ENCODE measurements around the gene KIF5B.
"Not testable (repeated sequence)": the region's sequence is repeated elsewhere in the genome, so short reads cannot be mapped to it uniquely, and the experiment has no call there.

KIF5B gene

GRCh38 chr10:32068569-32068968, 12.3 kb upstream of the KIF5B start:
- Histone ChIP-seq H3K27ac (no peak overlapping the region), H3K9me3 (ENCODE audit: low read depth, low read length) (no peaks in the 10 kb centered on the region), H3K9ac (ENCODE audit: insufficient read length) (no peak overlapping the region), H3K4me3 (no peak overlapping the region), H3K36me3 (ENCODE audit: insufficient read depth, low read length) (no peaks in the 10 kb centered on the region)
- TF ChIP-seq EZH2 (IDR thresholded peaks at IDR 0.05) (no peak), POLR2AphosphoS5 (IDR thresholded peaks at IDR 0.05; ENCODE audit: borderline replicate concordance, low read depth, low read length) (no peak), FOXP2 (optimal IDR thresholded peaks at IDR 0.05; ENCODE audit: control extremely low read depth, extremely low read length, insufficient read depth) (no peak)
- DNase-seq (ENCODE audit: low read depth, low spot score) = no peak

DNA sequence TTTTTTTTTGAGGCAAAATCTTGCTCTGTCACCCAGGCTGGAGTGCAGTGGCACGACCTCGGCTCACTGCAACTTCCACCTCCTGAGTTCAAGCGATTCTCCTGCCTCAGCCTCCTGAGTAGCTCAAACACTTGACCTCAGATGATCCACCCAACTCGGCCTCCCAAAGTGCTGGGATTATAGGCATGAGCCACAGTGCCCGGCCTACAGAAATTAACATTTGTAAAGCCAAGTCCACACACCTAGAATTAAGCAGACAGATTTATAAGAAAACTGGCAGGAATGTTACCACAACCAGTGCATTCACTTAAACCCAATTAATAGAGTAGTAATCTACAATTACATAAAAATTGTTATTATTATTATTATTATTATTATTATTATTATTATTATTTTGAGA, 11.7 kb upstream of the KIF5B start:
- not testable (repeated sequence) for H3K9ac ChIP-seq (ENCODE audit: insufficient read length); H3K27ac ChIP-seq; H3K4me3 ChIP-seq; H3K9me3 ChIP-seq (ENCODE audit: low read depth, low read length); H3K36me3 ChIP-seq (ENCODE audit: insufficient read depth, low read length); DNase-seq (ENCODE audit: low read depth, low spot score)

DNA sequence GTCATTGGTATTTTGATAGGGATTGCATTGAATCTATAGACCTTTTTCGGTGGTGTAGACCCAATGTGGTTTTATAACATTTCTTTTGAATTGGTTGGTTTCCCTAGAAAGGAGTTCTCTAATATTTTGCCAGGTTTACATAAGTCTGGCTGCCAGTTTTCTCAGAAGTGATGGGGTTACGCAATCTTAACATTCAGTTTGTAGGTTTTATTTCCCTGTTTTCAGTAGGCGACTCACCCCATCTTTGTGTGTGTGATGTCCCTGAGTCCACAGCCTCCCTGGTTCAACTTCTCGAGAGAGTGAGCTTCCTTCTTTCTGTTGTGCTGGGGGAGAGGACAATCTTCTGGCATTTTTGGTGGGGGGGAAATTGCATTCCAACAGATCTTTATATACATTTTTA, 9.6 kb upstream of the KIF5B start:
- no peak for DNase-seq (ENCODE audit: low read depth, low spot score)

DNA sequence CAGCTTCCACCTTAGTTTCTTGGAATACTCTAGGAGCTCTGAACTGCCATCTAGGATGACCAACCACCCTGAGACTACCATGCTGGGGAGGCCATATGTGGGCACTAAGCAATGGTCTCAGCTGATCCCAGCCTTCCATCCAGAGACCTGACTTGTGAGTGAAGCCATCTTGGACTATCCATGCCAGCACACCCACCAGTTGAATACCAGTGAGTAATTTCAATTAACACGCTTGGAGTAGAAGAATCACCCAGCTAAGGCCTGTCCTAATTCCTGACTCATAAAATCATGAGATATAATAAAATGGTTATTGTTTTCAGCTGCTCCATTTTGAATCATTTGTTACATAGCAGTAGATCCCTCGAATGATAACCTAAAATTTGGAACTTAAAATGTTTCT, 5.2 kb upstream of the KIF5B start:
- DNase-seq (ENCODE audit: low read depth, low spot score) = no peak
- Histone ChIP-seq H3K27ac (no peak overlapping the region), H3K9ac (ENCODE audit: insufficient read length) (no peak overlapping the region), H3K9me3 (ENCODE audit: low read depth, low read length) (no peaks in the 10 kb centered on the region), H3K4me3 (no peak overlapping the region), H3K36me3 (ENCODE audit: insufficient read depth, low read length) (no peaks in the 10 kb centered on the region)
- no peak for TF ChIP-seq FOXP2 (optimal IDR thresholded peaks at IDR 0.05; ENCODE audit: control extremely low read depth, extremely low read length, insufficient read depth)
- TF ChIP-seq POLR2AphosphoS5 (IDR thresholded peaks at IDR 0.05; ENCODE audit: borderline replicate concordance, low read depth, low read length) = no peak
- TF ChIP-seq EZH2 (IDR thresholded peaks at IDR 0.05) = no peak

More for the DNA sequence above, 9.6 kb upstream of the KIF5B start:
- H3K36me3 ChIP-seq (ENCODE audit: insufficient read depth, low read length) = no peaks in the 10 kb centered on the region
- TF ChIP-seq POLR2AphosphoS5 (IDR thresholded peaks at IDR 0.05; ENCODE audit: borderline replicate concordance, low read depth, low read length) (no peak), FOXP2 (optimal IDR thresholded peaks at IDR 0.05; ENCODE audit: control extremely low read depth, extremely low read length, insufficient read depth) (no peak), EZH2 (IDR thresholded peaks at IDR 0.05) (no peak)
- no peak overlapping the region for H3K27ac ChIP-seq
- no peak overlapping the region for H3K9ac ChIP-seq (ENCODE audit: insufficient read length)
- H3K9me3 ChIP-seq (ENCODE audit: low read depth, low read length) = no peaks in the 10 kb centered on the region
- H3K4me3 ChIP-seq = no peak overlapping the region

DNA sequence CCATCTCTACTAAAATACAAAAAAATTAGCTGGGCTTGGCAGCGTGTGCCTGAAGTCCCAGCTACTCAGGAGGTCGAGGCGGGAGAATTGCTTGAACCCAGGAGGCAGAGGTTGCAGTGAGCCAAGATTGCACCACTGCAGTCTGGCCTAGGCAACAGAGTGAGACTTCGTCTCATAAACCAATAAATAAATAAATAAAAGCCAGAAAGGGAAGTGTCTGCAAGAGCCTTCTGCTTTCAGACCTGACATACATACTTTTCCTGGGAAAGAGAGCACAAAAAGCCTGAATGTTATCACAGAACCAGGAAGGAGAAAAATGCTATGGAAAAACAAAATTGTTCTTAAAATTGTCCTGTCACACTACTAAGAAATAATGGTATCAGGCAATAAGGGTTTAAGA, 4.1 kb upstream of the KIF5B start:
- no peaks in the 10 kb centered on the region for H3K36me3 ChIP-seq (ENCODE audit: insufficient read depth, low read length)
- no peak for TF ChIP-seq FOXP2 (optimal IDR thresholded peaks at IDR 0.05; ENCODE audit: control extremely low read depth, extremely low read length, insufficient read depth)
- TF ChIP-seq EZH2 (IDR thresholded peaks at IDR 0.05) = no peak
- TF ChIP-seq POLR2AphosphoS5 (IDR thresholded peaks at IDR 0.05; ENCODE audit: borderline replicate concordance, low read depth, low read length) = no peak
- H3K4me3 ChIP-seq = no peak overlapping the region
- no peak for DNase-seq (ENCODE audit: low read depth, low spot score)
- H3K9ac ChIP-seq (ENCODE audit: insufficient read length) = no peak overlapping the region
- no peaks in the 10 kb centered on the region for H3K9me3 ChIP-seq (ENCODE audit: low read depth, low read length)
- H3K27ac ChIP-seq = no peak overlapping the region

GRCh38 chr10:32059472-32059871, 3.2 kb upstream of the KIF5B start:
- H3K36me3 ChIP-seq (ENCODE audit: insufficient read depth, low read length) = no peaks in the 10 kb centered on the region
- no peak overlapping the region for H3K27ac ChIP-seq
- H3K4me3 ChIP-seq = no peak overlapping the region
- no peak for TF ChIP-seq FOXP2 (optimal IDR thresholded peaks at IDR 0.05; ENCODE audit: control extremely low read depth, extremely low read length, insufficient read depth)
- TF ChIP-seq EZH2 (IDR thresholded peaks at IDR 0.05) = no peak
- TF ChIP-seq POLR2AphosphoS5 (IDR thresholded peaks at IDR 0.05; ENCODE audit: borderline replicate concordance, low read depth, low read length) = no peak
- no peaks in the 10 kb centered on the region for H3K9me3 ChIP-seq (ENCODE audit: low read depth, low read length)
- H3K9ac ChIP-seq (ENCODE audit: insufficient read length) = no peak overlapping the region
- DNase-seq (ENCODE audit: low read depth, low spot score) = no peak

GRCh38 chr10:32057036-32057372, 779 bp upstream of the KIF5B start:
- peak overlapping the region; percentile 68 for H3K9ac ChIP-seq (ENCODE audit: insufficient read length)
- H3K4me3 ChIP-seq = peak overlapping the region; percentile 84
- no peak overlapping the region for H3K27ac ChIP-seq
- no peaks in the 10 kb centered on the region for H3K36me3 ChIP-seq (ENCODE audit: insufficient read depth, low read length)
- H3K9me3 ChIP-seq (ENCODE audit: low read depth, low read length) = no peaks in the 10 kb centered on the region
- DNase-seq (ENCODE audit: low read depth, low spot score) = no peak
- no peak for TF ChIP-seq EZH2 (IDR thresholded peaks at IDR 0.05)
- no peak for TF ChIP-seq POLR2AphosphoS5 (IDR thresholded peaks at IDR 0.05; ENCODE audit: borderline replicate concordance, low read depth, low read length)
- TF ChIP-seq FOXP2 (optimal IDR thresholded peaks at IDR 0.05; ENCODE audit: control extremely low read depth, extremely low read length, insufficient read depth) = no peak

DNA sequence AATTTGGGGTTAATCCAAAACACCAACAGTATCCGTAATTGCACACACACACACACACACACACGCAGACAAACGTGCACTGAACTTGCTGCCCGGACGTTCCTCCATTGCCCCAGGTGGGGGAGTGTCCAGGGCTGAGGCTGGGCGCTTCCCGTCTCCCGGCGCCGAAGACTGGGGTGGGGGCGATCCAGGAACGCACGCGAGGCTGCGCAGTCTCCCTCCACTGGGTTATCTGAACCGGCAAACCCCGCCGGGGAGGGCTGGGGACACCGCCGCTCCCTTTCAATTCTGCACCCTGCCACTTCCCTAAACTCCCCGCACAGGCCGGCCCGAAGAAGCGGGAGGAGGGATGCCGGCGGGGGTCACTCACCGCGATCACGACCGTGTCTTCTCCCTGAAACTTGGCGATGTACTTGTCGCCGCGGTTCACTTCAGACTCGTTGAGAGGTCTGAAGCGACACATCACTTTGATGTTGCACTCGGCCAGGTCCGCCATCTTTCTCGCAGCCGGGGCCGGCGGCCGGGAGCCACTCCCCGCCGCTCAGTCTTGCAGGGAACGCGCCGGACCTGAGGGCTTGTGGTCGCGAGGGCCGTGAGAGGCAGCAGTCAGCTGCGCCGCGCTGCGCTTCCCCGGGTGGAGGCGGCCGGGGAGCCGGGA, 618 bp downstream of the KIF5B start:
- Histone ChIP-seq H3K9me3 (ENCODE audit: low read depth, low read length) (no peaks in the 10 kb centered on the region), H3K36me3 (ENCODE audit: insufficient read depth, low read length) (no peaks in the 10 kb centered on the region), H3K9ac (ENCODE audit: insufficient read length) (peak overlapping the region; percentile 81), H3K27ac (no peak overlapping the region), H3K4me3 (peak overlapping the region; percentile 84)
- no peak for DNase-seq (ENCODE audit: low read depth, low spot score)
- TF ChIP-seq EZH2 (IDR thresholded peaks at IDR 0.05) (no peak), FOXP2 (optimal IDR thresholded peaks at IDR 0.05; ENCODE audit: control extremely low read depth, extremely low read length, insufficient read depth) (no peak), POLR2AphosphoS5 (IDR thresholded peaks at IDR 0.05; ENCODE audit: borderline replicate concordance, low read depth, low read length) (no peak)

GRCh38 chr10:32054094-32054493, 2.1 kb downstream of the KIF5B start:
- DNase-seq (ENCODE audit: low read depth, low spot score) = no peak
- Histone ChIP-seq H3K4me3 (peak overlapping the region; percentile 84), H3K9ac (ENCODE audit: insufficient read length) (peak overlapping the region; percentile 81), H3K36me3 (ENCODE audit: insufficient read depth, low read length) (no peaks in the 10 kb centered on the region), H3K9me3 (ENCODE audit: low read depth, low read length) (no peaks in the 10 kb centered on the region), H3K27ac (no peak overlapping the region)
- no peak for TF ChIP-seq EZH2 (IDR thresholded peaks at IDR 0.05)
- no peak for TF ChIP-seq FOXP2 (optimal IDR thresholded peaks at IDR 0.05; ENCODE audit: control extremely low read depth, extremely low read length, insufficient read depth)

DNA sequence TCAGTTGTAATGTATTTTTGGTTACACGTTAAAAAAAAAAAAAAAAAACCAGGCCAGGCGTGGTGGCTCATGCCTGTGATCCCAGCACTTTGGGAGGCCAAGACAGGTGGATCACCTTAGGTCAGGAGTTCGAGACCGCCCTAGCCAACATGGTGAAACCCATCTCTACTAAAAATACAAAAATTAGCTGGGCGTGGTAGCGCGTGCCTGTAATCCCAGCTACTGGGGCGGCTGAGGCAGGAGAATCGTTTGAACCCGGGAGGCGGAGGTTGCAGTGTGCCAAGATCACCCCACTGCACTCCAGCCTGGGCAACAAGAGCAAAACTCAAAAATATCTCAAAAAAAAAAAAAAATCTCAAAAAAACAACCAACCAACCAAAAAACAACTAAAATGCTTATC, 2.8 kb downstream of the KIF5B start:
- H3K9me3 ChIP-seq (ENCODE audit: low read depth, low read length); H3K36me3 ChIP-seq (ENCODE audit: insufficient read depth, low read length); DNase-seq (ENCODE audit: low read depth, low spot score); H3K27ac ChIP-seq; H3K9ac ChIP-seq (ENCODE audit: insufficient read length): not testable (repeated sequence)
- H3K4me3 ChIP-seq = peak overlapping the region; percentile 84
